ENCODE data around the gene BANF2.

DNA sequence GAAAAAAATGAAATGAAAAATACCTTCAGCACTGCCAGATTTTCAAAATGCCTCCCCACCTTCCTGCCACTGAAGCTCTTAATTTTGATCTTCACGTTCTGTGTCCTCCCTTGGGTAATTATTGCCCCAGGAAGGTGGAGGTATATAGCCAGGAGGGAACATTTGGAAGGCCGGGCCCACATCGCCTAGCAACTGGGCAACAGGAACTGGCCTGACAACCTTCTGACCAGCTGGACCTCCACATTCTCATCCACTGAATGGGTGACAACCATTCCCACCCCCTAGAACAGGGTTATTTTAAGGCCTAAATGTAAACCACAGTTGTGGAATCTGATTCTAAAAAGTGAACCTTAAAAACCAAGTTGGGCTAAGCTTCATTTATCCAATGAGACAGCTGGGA lies 20.9 kb upstream of the BANF2 start:
- TF ChIP-seq POLR2AphosphoS5 (IDR thresholded peaks at IDR 0.05) (no peak), CTCF (IDR thresholded peaks at IDR 0.05) (no peak)
